Measurements from ENCODE around the gene CHFR.

Gene CHFR

GRCh38 chr12:132827763-132828703, 59.4 kb downstream of the CHFR start:
- peak; percentile 57 for DNase-seq (ENCODE audit: low read depth)
- TF ChIP-seq MAX (IDR thresholded peaks at IDR 0.05; ENCODE audit: low read depth, low read length) (no peak), CTCF (IDR thresholded peaks at IDR 0.05; ENCODE audit: low read depth, low read length) (no peak), POLR2A (IDR thresholded peaks at IDR 0.05; ENCODE audit: extremely low read depth, insufficient read length) (no peak), MYC (IDR thresholded peaks at IDR 0.05; ENCODE audit: low read depth, low read length) (no peak)
- peak overlapping the region; percentile 93 for H3K4me3 ChIP-seq (ENCODE audit: low read depth, low read length)

GRCh38 chr12:132825861-132826260, 61.5 kb downstream of the CHFR start:
- TF ChIP-seq MAX (IDR thresholded peaks at IDR 0.05; ENCODE audit: low read depth, low read length) (no peak), POLR2A (IDR thresholded peaks at IDR 0.05; ENCODE audit: extremely low read depth, insufficient read length) (no peak), CTCF (IDR thresholded peaks at IDR 0.05; ENCODE audit: low read depth, low read length) (no peak), MYC (IDR thresholded peaks at IDR 0.05; ENCODE audit: low read depth, low read length) (no peak)
- no peak for DNase-seq (ENCODE audit: low read depth)
- no peak overlapping the region for H3K4me3 ChIP-seq (ENCODE audit: low read depth, low read length)

- no peak for DNase-seq (ENCODE audit: low read depth)
- TF ChIP-seq MAX (IDR thresholded peaks at IDR 0.05; ENCODE audit: low read depth, low read length) (no peak), CTCF (IDR thresholded peaks at IDR 0.05; ENCODE audit: low read depth, low read length) (no peak), POLR2A (IDR thresholded peaks at IDR 0.05; ENCODE audit: extremely low read depth, insufficient read length) (no peak), MYC (IDR thresholded peaks at IDR 0.05; ENCODE audit: low read depth, low read length) (no peak)
- no peak overlapping the region for H3K4me3 ChIP-seq (ENCODE audit: low read depth, low read length)
Measured at GRCh38 chr12:132825089-132825488, 62.3 kb downstream of the CHFR start.

GRCh38 chr12:132824053-132824452, 63.4 kb downstream of the CHFR start:
- no peak for TF ChIP-seq POLR2A (IDR thresholded peaks at IDR 0.05; ENCODE audit: extremely low read depth, insufficient read length)
- TF ChIP-seq MYC (IDR thresholded peaks at IDR 0.05; ENCODE audit: low read depth, low read length), result no peak
- TF ChIP-seq CTCF (IDR thresholded peaks at IDR 0.05; ENCODE audit: low read depth, low read length), result no peak
- TF ChIP-seq MAX (IDR thresholded peaks at IDR 0.05; ENCODE audit: low read depth, low read length), result no peak
- no peak overlapping the region for H3K4me3 ChIP-seq (ENCODE audit: low read depth, low read length)
- peak; percentile 31 for DNase-seq (ENCODE audit: low read depth)

- H3K4me3 ChIP-seq (ENCODE audit: low read depth, low read length), result no peak overlapping the region
- DNase-seq (ENCODE audit: low read depth), result no peak
- TF ChIP-seq MYC (IDR thresholded peaks at IDR 0.05; ENCODE audit: low read depth, low read length), result no peak
- no peak for TF ChIP-seq MAX (IDR thresholded peaks at IDR 0.05; ENCODE audit: low read depth, low read length)
- no peak for TF ChIP-seq CTCF (IDR thresholded peaks at IDR 0.05; ENCODE audit: low read depth, low read length)
Measured at GRCh38 chr12:132818562-132818961, 68.8 kb downstream of the CHFR start.
